GM18868 (cell line): ENCODE data around the gene GREM1.

ENCODE experiments used
- ATAC-seq: cut with Tn5 transposase; IDR thresholded peaks from one replicate; pipeline ENCODE4 v1.9.1; 2021; ENCODE audit warnings: mild to moderate bottlenecking, moderate library complexity; ENCODE audit not compliant: unreplicated experiment

GREM1 gene

DNA sequence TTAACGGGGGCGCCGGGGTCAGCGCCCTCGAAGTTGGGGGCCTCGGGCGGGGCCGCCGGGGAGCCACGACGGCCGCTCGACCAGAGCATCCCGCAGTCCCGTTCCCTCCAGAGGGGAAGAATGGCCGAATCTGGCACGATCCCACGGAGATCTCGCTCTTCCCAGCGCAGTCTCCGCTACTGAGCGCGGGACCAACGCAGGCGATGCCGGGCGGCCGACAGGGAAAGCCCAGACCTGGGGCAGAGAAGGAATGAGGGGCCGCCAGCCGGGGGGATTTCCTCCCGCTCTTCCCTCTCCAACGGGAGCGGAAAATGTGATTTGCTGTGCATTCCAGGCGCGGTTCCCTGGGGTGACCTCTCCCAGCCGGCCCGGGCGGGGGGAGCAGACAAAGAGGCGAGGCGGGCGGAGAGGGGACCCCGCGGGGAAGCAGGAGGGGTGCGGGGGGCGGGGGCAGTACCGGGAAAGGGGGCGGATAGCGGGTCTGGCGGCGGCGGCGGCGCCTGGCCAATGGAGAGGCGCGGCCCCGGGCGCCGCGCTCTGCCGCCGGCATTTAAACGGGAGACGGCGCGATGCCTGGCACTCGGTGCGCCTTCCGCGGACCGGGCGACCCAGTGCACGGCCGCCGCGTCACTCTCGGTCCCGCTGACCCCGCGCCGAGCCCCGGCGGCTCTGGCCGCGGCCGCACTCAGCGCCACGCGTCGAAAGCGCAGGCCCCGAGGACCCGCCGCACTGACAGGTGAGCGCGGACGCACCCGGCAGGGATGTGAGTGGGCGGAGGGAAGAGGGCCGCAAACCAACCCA, at the start of gene GREM1:
GREM1 (plus strand) TSS at position 579 of the 801 bp plus-strand sequence. CDS start 12,687 bp downstream, outside the sequence.
- no peak for ATAC-seq

DNA sequence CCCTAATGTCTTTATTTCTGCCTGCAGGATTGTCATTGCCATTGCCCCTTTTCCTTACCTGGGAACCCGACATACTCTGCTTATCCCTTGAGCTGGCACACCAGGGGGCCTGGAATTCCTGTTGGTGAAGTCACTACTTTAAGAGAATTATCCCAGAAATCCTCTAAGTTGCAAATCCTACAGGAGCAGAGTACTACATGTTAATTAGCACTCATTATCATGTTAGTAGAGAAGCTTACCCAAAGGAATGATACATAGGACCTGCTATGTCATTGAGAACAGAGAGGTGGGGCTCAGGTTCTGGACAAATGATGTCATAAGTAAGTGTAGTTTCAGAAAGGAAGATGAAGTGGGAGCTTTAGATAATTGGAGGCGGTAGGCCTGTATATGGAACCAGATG, 48.9 kb upstream of the GREM1 start:
- no peak for ATAC-seq

DNA sequence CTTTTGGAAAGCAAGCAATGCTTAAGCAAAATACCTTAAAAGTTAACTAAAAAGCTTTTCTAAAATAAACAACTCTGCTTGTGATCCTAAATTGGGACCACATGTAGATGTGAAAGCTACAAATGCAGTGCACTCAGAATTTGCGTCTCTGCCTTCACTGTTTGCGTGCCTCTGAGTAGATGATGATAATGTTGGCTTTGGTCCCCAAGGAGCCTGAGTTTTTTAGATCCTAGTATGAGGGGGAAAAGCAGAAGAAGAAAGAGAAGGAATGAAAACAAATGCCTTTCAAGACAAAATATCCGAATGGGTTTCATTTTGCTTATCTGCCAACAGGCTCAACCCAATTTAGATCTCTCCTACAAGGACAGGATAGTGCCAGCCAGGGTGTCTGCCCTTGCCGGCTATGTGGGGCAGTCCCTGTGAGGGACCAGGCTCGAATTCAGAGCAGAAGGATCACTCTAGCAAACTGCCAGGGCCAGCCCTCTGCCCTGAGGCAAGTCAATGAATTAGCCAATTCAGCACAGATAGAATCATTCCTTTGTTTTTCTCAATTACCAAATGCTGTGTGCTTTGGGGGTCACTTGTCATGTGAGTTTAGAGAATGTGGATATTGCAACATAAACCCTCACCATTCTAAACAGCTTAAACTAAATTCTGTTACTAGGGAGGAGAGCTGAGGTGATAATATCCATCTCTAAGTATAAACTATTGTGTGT, 47.8 kb upstream of the GREM1 start:
- no peak for ATAC-seq

DNA sequence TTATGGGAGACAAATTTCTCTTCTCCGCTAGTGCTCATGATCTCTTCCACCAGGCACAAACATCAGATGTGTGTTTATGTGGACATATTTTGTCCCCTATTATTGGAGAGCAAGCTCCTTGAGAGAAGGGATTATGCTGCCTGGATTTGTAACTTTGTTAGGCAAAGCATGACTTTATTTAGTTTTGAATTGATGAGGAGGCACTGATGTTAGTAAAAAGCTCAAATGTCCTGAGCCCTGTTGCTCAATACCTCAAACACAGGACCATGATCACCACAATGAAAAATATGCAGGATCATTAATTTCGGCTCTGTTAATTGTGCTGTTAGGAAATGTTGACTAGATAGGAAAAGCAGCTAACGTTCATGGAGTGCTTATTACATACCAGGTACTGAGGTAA, 47.2 kb upstream of the GREM1 start:
- ATAC-seq, result no peak

DNA sequence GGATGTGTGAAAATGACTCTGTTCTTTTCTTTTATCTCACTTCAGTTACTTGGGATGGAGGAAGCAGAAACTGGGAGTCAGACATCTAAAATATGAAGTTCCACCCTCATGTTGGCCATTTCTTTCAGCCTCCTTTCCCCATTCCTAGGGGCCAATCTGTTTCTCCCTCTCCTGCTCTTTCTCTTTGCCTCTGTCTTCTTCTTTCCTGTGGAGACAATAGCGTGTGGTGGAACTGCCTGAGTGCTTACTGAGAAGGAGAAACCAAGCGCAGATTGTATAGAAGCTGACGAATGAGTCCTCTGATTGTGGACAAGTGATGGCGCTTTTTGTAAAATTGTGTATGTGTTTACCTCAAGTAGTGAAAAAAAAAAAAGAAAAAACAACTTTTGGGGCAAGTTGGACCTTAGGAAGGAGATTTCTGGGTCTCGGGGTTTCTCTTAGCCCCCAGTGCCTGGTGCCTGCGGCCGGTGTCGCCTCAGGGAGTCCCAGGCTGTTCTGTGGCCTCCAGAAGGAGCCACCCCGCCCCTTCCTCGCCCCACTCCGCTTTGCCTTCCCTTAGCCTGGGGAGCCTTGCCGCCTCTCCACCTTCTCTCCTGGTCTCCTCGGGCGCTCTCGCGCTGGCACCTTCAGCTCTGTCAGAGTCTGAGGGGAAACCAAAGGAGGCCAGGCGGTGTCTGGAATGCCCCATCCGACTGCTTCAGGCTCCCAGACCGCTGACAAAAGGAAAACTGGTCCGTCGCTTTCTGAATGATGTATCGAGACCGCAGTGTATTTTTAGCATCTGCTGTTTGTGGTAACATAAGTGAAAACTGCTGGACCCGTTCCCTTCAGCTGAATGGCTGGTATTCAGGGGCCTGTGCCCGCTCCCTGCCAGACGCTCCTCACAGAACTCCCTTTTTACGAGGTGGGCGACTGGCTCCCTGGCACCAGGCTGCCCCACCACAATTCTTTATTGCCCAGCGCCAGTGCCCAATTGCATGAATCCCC, 46.2 kb upstream of the GREM1 start:
- ATAC-seq, result no peak

DNA sequence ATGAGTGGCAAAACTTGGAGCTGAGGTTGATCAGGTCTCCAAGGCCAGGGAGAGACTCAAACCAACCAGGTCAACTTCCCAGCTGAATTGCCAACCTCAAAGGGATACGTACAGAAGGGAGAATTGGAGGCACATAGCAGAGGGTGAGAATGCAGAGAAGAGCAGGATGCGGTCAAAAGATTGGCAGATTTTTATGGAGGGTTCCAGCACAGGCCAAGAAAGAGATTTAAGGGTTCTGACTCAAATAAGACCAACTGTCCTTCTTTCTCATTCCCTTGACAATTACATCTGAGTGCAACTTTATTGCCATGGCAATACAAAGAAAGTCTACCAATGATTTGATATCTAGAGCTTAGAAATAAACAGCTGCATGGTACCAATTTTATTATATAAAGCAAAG, 43.1 kb upstream of the GREM1 start:
- no peak for ATAC-seq

DNA sequence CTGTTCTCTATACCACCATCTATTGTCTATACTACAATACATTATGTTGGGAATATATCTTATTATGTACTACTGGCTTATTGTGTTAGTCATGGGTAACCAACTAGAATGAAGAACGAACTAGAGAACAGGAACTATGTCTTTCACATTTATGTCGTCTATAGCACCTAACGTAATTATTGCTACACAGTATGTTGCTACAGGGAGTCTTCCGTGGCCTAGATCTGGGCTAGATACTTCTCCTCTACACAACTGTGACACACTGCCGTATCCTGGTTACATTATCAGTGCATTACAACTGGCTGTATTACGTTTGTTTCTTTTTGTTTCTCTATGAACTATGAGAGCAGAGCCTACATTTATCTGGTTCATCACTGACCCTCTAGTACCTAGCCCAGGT, 42.3 kb upstream of the GREM1 start:
- ATAC-seq, result no peak

DNA sequence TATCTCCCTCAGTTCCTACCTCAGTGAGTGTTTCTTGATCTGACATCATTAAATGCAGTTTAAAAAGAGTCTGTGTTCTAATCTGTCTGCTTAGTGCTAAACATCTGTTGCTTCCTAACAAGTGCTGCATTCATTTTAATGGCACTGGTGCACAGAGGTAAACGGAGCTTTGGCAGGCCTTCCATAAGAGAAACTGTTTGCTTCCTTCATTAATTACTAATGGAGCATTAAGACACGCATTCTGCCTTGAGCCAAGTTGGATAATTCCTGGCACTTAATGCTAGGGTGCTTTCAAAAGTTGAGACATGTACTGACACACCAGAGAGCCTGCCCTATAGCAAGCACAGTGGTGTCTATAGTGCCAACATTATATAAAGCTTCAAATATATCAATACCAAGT, 41.6 kb upstream of the GREM1 start:
- ATAC-seq, result no peak

DNA sequence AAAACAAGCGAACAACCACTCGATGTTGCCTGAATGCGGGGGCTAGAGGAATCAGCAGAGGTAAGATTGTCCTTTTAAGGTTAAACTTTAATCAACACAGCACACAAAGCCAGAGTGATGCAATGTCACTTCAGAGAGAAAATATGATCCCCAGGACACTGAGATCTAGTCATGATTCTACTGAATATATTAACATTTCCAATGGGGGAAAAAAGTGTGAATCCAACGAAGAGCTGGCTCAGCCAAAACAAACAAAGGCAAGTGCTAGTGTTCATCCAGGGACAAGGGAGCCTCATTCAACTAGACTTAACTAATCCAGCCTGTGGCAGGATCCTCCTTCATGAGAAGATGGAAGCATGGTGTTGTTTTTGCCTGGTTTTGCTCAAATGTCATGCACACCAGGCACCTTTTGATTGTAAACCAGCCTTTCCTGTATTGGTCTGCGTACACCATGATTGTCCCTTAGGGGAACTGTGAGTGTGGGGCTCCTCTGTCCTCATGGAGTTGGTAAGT, 40.5 kb upstream of the GREM1 start:
- no peak for ATAC-seq

DNA sequence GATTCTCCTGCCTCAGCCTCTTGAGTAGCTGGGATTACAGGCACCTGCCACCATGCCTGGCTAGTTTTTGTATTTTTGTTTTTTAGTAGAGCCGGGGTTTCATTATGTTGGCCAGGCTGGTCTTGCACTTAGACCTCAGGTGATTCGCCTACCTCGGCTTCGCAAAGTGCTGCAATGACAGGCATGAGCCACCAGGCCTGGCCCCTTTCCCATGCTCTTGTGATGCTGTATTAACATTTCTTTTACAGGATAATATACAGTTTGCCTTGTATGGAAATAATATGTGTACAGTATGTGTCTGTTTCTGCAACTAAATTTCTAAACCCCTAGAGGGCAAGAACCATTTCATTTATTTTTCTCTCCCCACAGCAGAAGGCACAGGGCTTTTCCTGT, 38.5 kb upstream of the GREM1 start:
- ATAC-seq, result no peak

DNA sequence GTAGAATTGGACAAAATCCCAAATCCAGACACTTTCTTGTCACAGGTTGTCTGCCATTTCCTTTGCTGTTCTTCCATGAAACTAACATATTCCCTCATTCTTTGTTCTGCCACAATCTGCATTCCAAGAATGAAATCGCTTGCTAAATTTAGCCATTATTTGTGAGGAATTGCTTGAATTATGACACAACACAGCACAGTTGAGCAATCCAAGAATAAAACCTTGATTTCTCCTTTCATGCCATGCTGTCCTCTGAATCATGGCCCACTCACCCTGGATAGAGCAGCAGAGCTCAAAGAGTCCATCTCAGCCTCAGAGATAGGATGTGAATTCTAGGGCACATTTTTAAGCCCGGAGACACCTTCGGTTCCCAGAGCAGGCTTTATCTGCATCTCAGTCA, 35.2 kb upstream of the GREM1 start:
- no peak for ATAC-seq

DNA sequence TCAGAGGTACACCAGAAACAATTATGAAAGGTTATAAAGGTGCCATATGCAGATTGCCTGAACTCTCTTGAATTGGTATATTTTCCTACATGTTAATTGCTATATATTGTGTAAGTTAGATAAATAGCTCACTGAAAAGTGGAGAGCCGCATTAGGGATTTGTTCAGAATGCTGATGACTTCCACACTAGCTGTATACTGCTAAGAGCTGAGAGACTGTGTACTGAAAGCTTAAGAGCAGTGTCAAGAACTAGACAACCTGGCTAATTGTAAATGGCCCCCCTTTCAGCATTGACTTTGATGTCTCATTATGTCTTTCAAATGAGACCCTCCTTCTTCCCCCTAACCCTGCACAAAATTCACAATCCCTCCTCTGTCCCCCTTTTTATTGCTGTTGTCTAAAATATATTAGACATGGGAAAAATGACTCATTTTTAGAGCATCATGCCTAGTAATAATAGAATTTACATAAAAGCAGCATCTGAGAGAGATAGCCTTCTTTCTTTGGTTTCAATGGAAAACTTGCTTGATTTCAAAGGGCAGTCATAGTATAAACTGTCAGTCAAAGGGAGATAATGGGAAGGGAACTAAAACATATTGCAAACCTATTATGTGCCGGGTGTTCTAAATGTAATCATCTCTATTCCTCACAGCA, 34.7 kb upstream of the GREM1 start:
- no peak for ATAC-seq

DNA sequence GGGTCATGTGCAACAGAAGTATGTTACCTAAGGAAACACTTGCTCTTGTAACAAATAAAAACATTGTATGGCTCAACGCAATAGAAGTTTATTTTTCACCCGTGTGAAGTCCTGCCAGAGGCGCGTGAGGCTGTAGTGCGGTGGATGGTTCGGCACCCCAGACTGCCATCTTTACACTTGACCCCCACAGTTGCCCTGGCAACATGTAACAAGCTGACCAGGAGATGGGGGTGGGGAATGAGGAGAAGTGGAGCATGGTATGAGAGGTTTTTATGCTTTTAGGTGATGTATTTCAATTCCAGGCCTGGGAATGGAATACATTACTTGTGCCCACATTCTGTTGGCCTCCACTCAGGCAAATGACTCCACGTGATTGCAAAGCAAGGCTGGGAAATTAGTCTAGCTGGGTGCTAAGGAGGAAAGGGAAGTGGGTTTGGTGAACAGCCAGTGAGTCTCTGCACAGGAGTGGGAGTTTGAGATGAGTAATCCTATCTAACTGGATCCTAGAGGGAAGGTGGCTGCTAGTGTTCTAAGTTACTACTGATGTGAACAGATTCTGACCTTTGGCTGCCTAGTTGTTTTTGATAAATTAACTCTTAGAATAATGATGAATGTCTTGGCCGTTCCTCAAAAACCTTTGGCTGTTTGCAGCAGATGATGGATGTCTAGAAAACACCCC, 33.8 kb upstream of the GREM1 start:
- ATAC-seq, result no peak

DNA sequence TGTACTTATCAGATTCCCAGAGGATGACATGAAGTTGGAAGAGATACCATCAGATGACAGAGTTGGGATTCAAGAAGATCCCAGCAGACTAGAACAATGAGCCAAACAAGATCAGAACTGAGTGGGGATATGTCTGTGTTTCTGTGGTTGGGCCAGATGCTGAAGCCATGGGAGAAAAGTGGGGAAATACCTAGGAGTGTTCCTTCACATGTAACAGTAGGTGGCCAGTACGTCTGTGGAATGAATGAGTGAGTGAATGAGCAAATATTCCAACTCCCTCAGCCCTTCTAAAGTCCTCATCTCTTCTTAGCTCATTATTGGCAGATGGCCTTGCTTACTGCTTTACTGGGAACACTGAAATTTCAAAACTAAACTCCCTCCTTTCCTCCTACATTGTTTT, 32.2 kb upstream of the GREM1 start:
- ATAC-seq, result no peak

DNA sequence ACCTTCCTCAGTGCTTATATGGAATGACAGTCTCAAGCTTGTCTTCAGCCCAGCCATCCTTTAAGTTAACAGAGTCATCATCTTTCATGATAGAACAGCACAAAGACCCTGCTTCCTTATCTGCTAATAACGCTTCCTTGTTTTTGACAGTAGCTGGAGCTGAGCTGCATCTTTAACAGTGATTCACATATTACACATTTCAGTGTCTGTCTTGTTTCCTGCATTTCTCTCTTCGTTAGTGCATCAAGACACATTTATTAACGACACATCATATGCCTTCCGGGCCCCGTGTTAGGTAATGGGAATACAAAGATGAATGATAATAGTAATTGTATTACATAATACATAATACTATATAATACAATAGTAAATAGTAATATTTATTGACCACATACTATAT, 30.2 kb upstream of the GREM1 start:
- ATAC-seq, result no peak

DNA sequence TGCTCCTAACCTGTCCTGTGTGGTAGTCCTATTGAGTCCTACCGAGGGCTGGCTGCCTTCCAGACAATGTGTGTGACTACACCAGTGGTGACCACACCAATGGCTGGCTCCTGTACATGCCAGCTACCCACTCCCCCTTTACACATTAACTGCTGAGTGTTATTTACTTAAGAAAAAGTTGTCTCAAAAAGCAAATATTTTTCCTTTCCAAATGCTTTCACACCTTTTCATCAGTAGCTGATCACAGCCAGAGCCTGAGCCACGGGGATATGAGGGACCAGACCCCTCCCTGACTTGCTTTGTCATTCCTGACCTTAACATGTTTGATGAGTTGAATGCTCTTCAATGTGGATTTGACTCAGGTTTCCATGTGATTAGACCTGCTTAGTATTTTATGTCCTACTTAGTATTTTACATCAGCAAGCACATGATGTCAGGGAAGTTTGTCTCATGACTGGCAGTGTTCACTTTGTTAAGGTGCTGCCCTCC, 29.6 kb upstream of the GREM1 start:
- no peak for ATAC-seq

DNA sequence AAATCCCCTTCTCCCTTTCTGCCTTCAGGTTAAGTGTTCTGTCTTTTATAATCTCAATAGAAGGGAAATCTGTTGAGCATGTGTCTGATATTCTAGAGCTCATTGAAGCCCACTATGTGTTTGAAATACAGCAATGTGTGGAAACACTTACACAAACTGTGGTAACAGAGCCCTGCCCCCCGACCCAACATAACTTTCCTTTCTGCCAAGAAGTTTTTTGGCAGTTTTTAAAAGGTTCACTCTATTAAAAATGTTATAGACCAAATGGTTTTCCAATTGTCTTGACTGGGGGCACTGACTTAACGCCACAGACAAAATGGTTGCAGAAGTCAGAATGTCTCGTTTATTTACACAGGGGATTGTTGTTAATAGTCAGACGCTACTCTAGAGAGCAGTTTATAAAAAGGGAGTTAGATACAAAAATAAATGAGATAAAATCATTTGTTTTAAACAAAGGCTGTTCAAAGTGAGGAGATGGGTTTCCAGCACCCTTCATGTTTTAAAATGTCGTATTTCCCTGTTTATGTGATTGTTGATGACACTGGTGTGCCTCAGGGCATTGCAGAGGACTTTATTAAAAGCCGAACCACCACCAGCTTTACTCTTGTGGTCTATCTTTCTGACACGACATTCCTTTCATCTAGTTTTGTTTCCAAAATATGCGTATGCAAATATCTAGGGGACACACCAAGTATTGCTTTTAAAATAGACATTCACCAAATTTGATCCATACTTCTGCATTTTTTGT, 26.7 kb upstream of the GREM1 start:
- no peak for ATAC-seq

DNA sequence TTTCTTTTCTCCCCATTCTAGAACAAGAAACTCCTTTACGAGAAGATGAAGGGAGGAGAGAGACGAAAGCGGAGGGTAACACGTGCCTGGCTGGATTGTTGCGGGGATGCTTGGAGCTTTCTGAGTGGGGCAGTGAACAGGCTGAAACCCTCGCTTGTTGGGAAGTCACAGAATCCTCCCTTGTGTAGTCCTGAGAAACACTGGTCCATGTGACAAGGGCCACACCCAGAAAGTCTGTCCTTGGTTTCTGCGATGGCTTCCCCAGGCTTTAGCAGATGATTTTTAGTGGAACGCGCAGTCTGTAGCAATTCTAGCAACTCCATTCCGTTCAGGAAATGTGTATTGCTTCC, 26.1 kb upstream of the GREM1 start:
- no peak for ATAC-seq

DNA sequence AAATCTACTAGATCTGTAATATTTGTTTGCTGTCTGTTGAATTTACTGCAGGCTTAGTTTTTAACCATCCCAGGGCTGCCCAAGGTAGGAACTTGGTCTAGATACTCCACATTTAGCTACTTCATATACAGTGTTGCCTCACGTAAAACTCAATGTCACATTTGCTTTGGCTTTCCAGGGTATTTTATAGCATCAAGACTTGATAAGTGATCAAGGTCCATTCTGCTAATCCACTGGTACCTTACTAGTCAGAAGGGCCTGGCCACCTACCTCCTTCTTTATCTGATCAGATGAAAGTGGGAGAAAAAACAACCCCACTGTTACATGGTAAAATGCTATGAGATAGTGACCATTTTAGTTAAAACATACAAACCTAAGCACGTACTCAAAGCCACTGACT, 25.5 kb upstream of the GREM1 start:
- ATAC-seq, result no peak
